Natural killer cell treated with Interleukin-12 subunit alpha and Interleukin-12 subunit beta and Interleukin-15 and Interleukin-18, amount 100 ng/mL, for 72 hours (primary cell): Measurements from ENCODE around the gene RAB33A. TPM values are rescaled to one million over a fixed set of nuclear protein-coding genes. Genes with fewer than 3 reads are reported as not detected.
A peak's percentile ranks its signal among the peaks of the same experiment; 100 is the strongest.

ENCODE experiments used
- ATAC-seq, 2 donors: fragments of 150-1000 bp; cut with Tn5 transposase in 1 of 2; sonication (Bioruptor Pico), chemical (Tn5 transposase) in 1 of 2; 2 replicates each; pipeline ENCODE4 v1.10.0; 2021
- DNase-seq: peaks from one replicate; pipeline ENCODE4 v3.0.0; 2022; ENCODE audit warnings: low spot score
- H3K27ac Mint-ChIP-seq, 2 donors: 1 replicate in 1 of 2; 2 replicates in 1 of 2; pipeline ENCODE4 v1.8.0; 2022; ENCODE audit warnings: mixed read lengths in 2 of 2, mild to moderate bottlenecking in 1 of 2, moderate library complexity in 1 of 2
- H3K27me3 Mint-ChIP-seq, 2 donors: 1 replicate in 1 of 2; 2 replicates in 1 of 2; pipeline ENCODE4 v1.8.0; 2022; ENCODE audit warnings: mixed read lengths in 2 of 2
- H3K36me3 Mint-ChIP-seq: one replicate; pipeline ENCODE4 v1.8.0; 2022; ENCODE audit warnings: mixed read lengths
- H3K4me1 Mint-ChIP-seq, 2 donors: 1 replicate in 1 of 2; 2 replicates in 1 of 2; pipeline ENCODE4 v1.8.0; 2022; ENCODE audit warnings: low read depth in 2 of 2, mixed read lengths in 2 of 2, mild to moderate bottlenecking in 1 of 2
- H3K4me3 Mint-ChIP-seq: one replicate; pipeline ENCODE4 v1.8.0; 2022; ENCODE audit warnings: mixed read lengths
- H3K9me3 Mint-ChIP-seq: 2 replicates; pipeline ENCODE4 v1.8.0; 2022; ENCODE audit warnings: mixed read lengths
- total RNA-seq, 2 donors: library from RNA; stranded (reverse); gene quantifications; one replicate each; pipeline ENCODE4 v1.2.3, GENCODE V29; 2022

Gene RAB33A
- total RNA-seq, 2 donors from 2014 or later, result 25.4 to 44.2 TPM

GRCh38 chrX:130162094-130162735 is 9.5 kb upstream of the RAB33A start:
- DNase-seq, result no peak
- Mint-ChIP-seq H3K4me1 (peaks cover 17 to 26% of the 10 kb centered on the region in 2 donors), H3K36me3 (no peaks in the 10 kb centered on the region), H3K27ac (peak overlapping the region in 1 of 2 donors; percentile 67), H3K4me3 (no peak overlapping the region), H3K27me3 (peaks cover 0 to 8% of the 10 kb centered on the region in 2 donors), H3K9me3 (no peaks in the 10 kb centered on the region)
- no peak for ATAC-seq

- ATAC-seq, result no peak
- no peaks in the 10 kb centered on the region for H3K9me3 Mint-ChIP-seq
- H3K36me3 Mint-ChIP-seq, result no peaks in the 10 kb centered on the region
- H3K4me1 Mint-ChIP-seq, result peaks cover 17 to 26% of the 10 kb centered on the region in 2 donors
- no peak overlapping the region for H3K27ac Mint-ChIP-seq
- peaks cover 0 to 8% of the 10 kb centered on the region in 2 donors for H3K27me3 Mint-ChIP-seq
- DNase-seq, result no peak
- H3K4me3 Mint-ChIP-seq, result no peak overlapping the region
These were observed 8.4 kb upstream of the RAB33A start for GRCh38 chrX:130163398-130163797.

- peaks cover 0 to 3% of the 10 kb centered on the region in 2 donors for H3K27me3 Mint-ChIP-seq
- H3K4me1 Mint-ChIP-seq, result peaks cover 15 to 28% of the 10 kb centered on the region in 2 donors
- ATAC-seq (no peak), DNase-seq (no peak)
- no peaks in the 10 kb centered on the region for H3K9me3 Mint-ChIP-seq
- H3K27ac Mint-ChIP-seq, result peak overlapping the region; percentile 93 to 95
- peak overlapping the region; percentile 97 for H3K4me3 Mint-ChIP-seq
- no peaks in the 10 kb centered on the region for H3K36me3 Mint-ChIP-seq
These were observed 6.5 kb upstream of the RAB33A start for GRCh38 chrX:130165181-130165702.

- H3K4me1 Mint-ChIP-seq, result peaks cover 17 to 35% of the 10 kb centered on the region in 2 donors
- H3K27ac Mint-ChIP-seq, result peak within 1 kb of the TSS; percentile 93 to 95
- peak; percentile 93 for DNase-seq
- peak; percentile 96 for ATAC-seq
- H3K27me3 Mint-ChIP-seq, result peaks cover 0 to 3% of the 10 kb centered on the region in 2 donors
- peak within 1 kb of the TSS; percentile 97 for H3K4me3 Mint-ChIP-seq
- H3K36me3 Mint-ChIP-seq, result no peaks in the 10 kb centered on the region
- H3K9me3 Mint-ChIP-seq, result no peaks in the 10 kb centered on the region
These were observed 5.9 kb upstream of the RAB33A start, which contains the start of gene AIFM1 for GRCh38 chrX:130165703-130166502. Gene AIFM1, minus strand, starts transcription at chrX:130165841. Its CDS starts 185 bp downstream, at chrX:130165656.

- Mint-ChIP-seq H3K9me3 (no peaks in the 10 kb centered on the region), H3K4me1 (peaks cover 19 to 35% of the 10 kb centered on the region in 2 donors), H3K4me3 (peak overlapping the region; percentile 97), H3K36me3 (no peaks in the 10 kb centered on the region), H3K27me3 (peaks cover 0 to 3% of the 10 kb centered on the region in 2 donors), H3K27ac (peak overlapping the region; percentile 93 to 95)
- ATAC-seq (no peak), DNase-seq (no peak)
These were observed 5.3 kb upstream of the RAB33A start for GRCh38 chrX:130166503-130166777.

GRCh38 chrX:130167040-130167439 is 4.7 kb upstream of the RAB33A start:
- Mint-ChIP-seq H3K4me1 (peaks cover 17 to 34% of the 10 kb centered on the region in 2 donors), H3K27ac (peak overlapping the region; percentile 93 to 95), H3K4me3 (peak overlapping the region; percentile 97), H3K27me3 (peaks cover 0 to 3% of the 10 kb centered on the region in 2 donors), H3K9me3 (no peaks in the 10 kb centered on the region), H3K36me3 (no peaks in the 10 kb centered on the region)
- ATAC-seq, result no peak
- no peak for DNase-seq

GRCh38 chrX:130170752-130171445 is 863 bp upstream of the RAB33A start:
- Mint-ChIP-seq H3K4me1 (peaks cover 35 to 42% of the 10 kb centered on the region in 2 donors), H3K36me3 (no peaks in the 10 kb centered on the region), H3K9me3 (no peaks in the 10 kb centered on the region), H3K27me3 (peaks cover 0 to 3% of the 10 kb centered on the region in 2 donors), H3K27ac (peak overlapping the region; percentile 47 to 96), H3K4me3 (peak overlapping the region; percentile 93)
- ATAC-seq, result peak; percentile 78 to 82
- peak; percentile 66 for DNase-seq

- no peak for DNase-seq
- no peak for ATAC-seq
- H3K27me3 Mint-ChIP-seq, result no peaks in the 10 kb centered on the region
- H3K4me1 Mint-ChIP-seq, result peaks cover 39 to 41% of the 10 kb centered on the region in 2 donors
- H3K36me3 Mint-ChIP-seq, result no peaks in the 10 kb centered on the region
- H3K9me3 Mint-ChIP-seq, result no peaks in the 10 kb centered on the region
- H3K27ac Mint-ChIP-seq, result peak overlapping the region; percentile 96
- H3K4me3 Mint-ChIP-seq, result peak overlapping the region; percentile 93
These were observed 524 bp downstream of the RAB33A start for GRCh38 chrX:130172127-130172845.

- Mint-ChIP-seq H3K4me3 (peak overlapping the region; percentile 93), H3K36me3 (peaks cover 5% of the 10 kb centered on the region), H3K27ac (peak overlapping the region; percentile 96), H3K27me3 (peaks cover 0 to 6% of the 10 kb centered on the region in 2 donors), H3K4me1 (peaks cover 47 to 48% of the 10 kb centered on the region in 2 donors), H3K9me3 (no peaks in the 10 kb centered on the region)
- DNase-seq (peak; percentile 84), ATAC-seq (peak; percentile 79 to 83)
These were observed 1.6 kb downstream of the RAB33A start for GRCh38 chrX:130173190-130173895.

GRCh38 chrX:130174045-130174704 is 2.4 kb downstream of the RAB33A start:
- H3K9me3 Mint-ChIP-seq, result no peaks in the 10 kb centered on the region
- H3K4me3 Mint-ChIP-seq, result peak overlapping the region; percentile 93
- H3K4me1 Mint-ChIP-seq, result peaks cover 47 to 48% of the 10 kb centered on the region in 2 donors
- peaks cover 5% of the 10 kb centered on the region for H3K36me3 Mint-ChIP-seq
- DNase-seq, result no peak
- peaks cover 0 to 6% of the 10 kb centered on the region in 2 donors for H3K27me3 Mint-ChIP-seq
- no peak for ATAC-seq
- peak overlapping the region; percentile 96 for H3K27ac Mint-ChIP-seq

GRCh38 chrX:130174937-130175336 is 3.2 kb downstream of the RAB33A start:
- Mint-ChIP-seq H3K4me1 (peaks cover 53 to 54% of the 10 kb centered on the region in 2 donors), H3K36me3 (peaks cover 10% of the 10 kb centered on the region), H3K9me3 (no peaks in the 10 kb centered on the region), H3K27ac (peak overlapping the region in 1 of 2 donors; percentile 96), H3K4me3 (peak overlapping the region; percentile 93), H3K27me3 (peaks cover 0 to 10% of the 10 kb centered on the region in 2 donors)
- DNase-seq (no peak), ATAC-seq (no peak)

- Mint-ChIP-seq H3K36me3 (peaks cover 11% of the 10 kb centered on the region), H3K4me1 (peaks cover 46 to 51% of the 10 kb centered on the region in 2 donors), H3K9me3 (no peaks in the 10 kb centered on the region), H3K27me3 (peaks cover 0 to 11% of the 10 kb centered on the region in 2 donors), H3K27ac (peak overlapping the region; percentile 59 to 61), H3K4me3 (peak overlapping the region; percentile 61)
- DNase-seq, result no peak
- no peak for ATAC-seq
These were observed 4.6 kb downstream of the RAB33A start for GRCh38 chrX:130176354-130176776.
